Hippocampal formation (tissue), 2 donors: ENCODE measurements around the gene CDH12.

ENCODE experiments used
- DNase-seq, 2 donors: peaks; one replicate each; lab custom pipeline; 2025; lab: John Stamatoyannopoulos, UW

CDH12 gene

DNA sequence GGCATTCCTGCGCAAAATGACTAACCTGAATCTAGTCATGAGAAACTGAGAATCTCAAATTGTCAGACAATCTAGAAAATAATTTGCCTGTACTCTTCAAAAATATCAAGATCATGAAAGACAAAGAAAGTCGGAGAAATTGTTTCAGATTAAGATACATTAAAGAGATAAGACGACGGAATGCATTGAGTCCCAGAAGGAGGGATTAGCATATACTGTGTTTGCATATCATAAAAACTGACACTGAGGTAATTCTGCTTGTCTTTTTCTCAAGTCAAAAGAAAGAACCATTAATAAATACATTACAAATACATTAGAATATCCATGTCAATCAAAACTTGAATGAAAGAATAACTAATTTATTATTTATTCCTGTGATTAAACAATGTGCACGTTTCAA lies 88.4 kb downstream of the CDH12 start:
- no peak for DNase-seq

- no peak for DNase-seq
Measured at GRCh38 chr5:22757776-22758175, 95.4 kb downstream of the CDH12 start.

GRCh38 chr5:22754155-22754554 lies 99.0 kb downstream of the CDH12 start:
- no peak for DNase-seq

DNA sequence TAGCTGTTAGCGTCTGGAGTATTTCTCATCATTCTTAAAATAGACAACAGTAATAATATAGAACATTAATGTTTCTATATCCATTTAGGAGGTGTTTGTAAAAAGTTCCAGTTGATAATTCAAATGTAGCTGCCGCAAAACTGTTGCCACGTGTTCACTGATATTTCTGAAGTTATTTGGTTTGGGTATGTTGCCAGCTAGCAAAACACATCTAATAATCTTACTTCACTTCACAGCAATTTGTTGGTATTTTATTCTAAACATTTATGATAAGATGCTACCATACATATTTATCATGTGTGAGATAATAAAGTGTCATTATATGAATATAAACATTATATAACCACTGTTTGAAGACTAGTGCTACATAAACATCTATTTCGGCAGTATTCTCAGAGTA lies 101.6 kb downstream of the CDH12 start:
- no peak for DNase-seq

DNA sequence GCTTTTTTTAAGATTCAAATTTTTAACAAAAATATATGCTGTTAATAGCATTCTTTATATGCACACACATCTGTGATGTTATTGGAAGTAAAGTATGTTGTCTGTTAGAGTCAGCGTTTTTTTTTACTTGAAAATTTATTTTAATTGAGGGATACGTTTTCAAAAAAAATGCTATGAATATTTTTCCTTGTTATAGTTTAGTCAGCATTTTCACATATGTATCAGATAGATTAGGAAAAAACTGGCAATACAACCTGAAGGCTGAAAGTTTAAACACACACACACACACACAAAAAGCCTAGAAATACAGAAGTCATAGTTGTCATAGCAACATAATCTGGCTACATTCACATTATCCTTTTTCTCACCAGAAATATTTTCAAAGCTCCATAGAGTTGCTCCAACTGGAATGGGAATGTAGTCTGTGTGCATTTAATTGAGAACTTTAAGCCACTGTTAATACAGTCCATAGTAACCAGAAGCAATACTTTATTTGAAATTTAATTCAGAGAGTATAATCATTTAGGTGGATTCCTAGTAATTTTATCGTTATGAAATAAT lies 116.6 kb downstream of the CDH12 start:
- no peak for DNase-seq

GRCh38 chr5:22734907-22735306 lies 118.2 kb downstream of the CDH12 start:
- DNase-seq: no peak

DNA sequence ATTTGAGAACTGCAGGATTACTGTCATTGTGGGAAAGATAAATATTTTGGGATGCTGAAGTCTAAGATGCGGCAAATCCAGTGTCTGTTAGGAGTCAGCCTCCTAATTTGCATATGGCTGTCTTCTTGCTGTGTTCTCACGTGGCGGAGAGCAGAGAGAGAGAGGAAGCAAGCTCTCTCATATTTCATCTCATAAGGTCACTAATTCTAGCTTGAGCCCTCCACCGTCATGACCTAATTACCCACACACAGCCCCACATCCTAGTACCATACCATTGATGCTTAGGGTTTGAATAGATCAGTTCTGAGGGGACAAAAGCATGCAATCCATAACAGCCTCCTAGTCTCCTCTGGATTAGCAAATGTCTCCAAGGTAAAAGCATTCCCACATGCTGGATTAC lies 124.5 kb downstream of the CDH12 start:
- DNase-seq: no peak

- no peak for DNase-seq
Measured at GRCh38 chr5:22722491-22722890, 130.7 kb downstream of the CDH12 start.

GRCh38 chr5:22722056-22722455 lies 131.1 kb downstream of the CDH12 start:
- no peak for DNase-seq

DNA sequence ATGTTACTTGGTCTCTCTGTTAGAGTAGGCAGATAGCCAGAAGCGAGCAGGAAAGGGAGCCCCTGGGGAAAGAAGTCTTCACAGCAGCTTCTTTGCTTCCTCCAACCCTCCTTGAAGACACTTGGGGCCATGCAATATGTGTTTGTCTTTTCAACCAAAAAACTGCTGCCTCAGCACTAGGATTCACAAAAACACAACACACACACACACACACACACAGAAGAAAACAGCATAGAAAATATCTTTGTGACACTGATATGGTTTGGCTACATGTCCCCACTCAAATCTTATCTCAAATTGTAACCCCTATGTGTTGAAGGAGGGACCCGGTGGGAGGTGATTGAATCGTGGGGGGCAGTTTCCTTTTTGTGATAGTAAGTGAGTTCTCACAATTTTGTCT lies 133.3 kb downstream of the CDH12 start:
- DNase-seq: no peak

DNA sequence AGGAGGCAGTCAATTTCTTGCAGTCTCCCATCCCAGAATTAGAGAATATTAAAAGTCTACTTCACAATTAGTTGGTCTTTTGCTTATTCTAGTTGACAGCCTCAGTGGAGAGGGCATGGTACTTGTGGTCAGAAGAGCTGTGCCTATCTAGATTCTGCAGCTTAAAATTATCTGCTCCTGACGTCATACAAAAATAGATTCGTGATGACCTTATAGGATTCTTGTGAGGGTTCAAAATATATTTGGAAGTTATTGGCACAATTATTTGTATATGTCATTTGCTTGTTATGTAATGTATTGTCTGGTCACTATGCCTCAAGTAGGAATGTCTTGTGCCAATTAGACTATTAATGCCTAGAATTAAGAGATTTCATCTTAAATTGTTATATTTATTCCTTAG lies 142.5 kb downstream of the CDH12 start:
- no peak for DNase-seq

GRCh38 chr5:22709743-22710142 lies 143.4 kb downstream of the CDH12 start:
- peak in 1 of 2 donors; percentile 9 for DNase-seq

GRCh38 chr5:22708770-22709328 lies 144.3 kb downstream of the CDH12 start:
- DNase-seq: no peak

DNA sequence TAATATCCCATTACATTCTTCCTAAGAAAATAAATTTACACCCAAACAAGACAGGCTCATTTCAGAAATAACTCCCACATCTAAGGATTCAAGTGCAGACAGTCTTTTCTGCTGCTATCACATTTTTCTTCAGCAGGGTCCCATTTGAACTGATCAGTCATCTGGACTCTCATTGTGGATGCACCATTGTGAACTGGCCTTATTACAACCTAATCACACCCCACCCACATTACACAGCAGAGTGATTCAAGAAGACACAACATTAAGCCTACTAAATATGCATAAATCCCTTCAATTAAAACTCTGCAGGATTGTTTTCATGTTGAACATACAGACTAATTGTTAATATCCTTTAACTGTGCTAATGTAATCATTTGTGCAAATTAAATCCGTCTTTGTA lies 146.2 kb downstream of the CDH12 start:
- DNase-seq: no peak

DNA sequence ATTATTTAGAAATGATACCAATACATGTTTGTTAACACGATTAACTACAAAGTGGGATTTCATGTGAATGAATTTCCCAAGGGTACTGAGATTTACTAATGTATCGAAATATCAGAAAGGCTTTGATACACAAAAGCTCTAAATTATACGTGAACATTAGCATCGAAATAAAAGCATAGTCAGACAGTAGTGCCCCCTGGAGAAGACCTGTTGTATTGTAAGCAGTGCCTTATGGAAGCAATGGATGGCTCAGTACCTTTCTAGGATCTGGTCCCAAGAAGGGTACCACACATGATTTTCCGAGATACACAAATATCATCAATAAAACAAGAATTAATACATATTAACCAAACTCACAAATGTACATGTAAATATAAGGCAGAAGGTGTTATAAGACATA lies 153.8 kb downstream of the CDH12 start:
- DNase-seq: no peak

- DNase-seq: peak in 1 of 2 donors; percentile 50
Measured at GRCh38 chr5:22693121-22693520, 160.0 kb downstream of the CDH12 start.

GRCh38 chr5:22683050-22683449 lies 170.1 kb downstream of the CDH12 start:
- DNase-seq: no peak

GRCh38 chr5:22678886-22679285 lies 174.3 kb downstream of the CDH12 start:
- DNase-seq: no peak

DNA sequence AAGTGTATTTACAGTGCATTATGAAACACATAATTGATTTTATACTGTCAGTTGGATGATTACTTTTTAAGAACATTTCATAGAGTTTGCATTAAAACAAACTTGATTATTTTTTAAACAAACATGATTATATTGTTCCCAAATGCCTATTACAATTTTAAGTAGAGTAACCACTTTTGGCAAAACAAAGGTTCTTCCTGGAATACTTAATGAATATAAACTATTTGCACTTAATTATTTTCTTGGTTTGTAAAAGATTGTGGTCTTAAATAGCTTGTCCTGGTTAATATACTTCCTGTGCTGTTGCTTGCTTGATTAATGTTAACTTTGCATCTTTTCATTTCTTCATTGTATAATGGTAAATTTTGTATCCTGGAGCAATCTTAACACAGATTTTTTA lies 180.0 kb downstream of the CDH12 start:
- no peak for DNase-seq

GRCh38 chr5:22669345-22669744 lies 183.8 kb downstream of the CDH12 start:
- no peak for DNase-seq

- no peak for DNase-seq
Measured at GRCh38 chr5:22665801-22666200, 187.3 kb downstream of the CDH12 start.

DNA sequence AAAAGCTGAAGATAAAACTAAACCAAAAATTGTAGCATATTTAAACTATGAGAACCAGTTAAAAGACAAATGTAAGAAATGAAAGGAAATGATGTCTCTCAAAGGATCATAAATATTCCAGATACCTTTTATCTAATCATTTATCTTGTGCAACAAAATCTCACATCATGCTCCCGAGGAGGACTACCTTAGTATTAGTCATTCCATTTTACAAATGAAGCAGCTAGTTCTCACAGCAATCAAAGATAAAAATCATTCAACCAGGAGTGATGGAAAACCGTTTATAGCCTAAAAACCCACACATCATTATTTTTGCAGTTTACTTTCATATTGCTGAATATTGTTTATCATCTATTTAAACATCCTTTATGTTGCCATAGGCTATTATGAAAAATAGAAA lies 190.0 kb downstream of the CDH12 start:
- no peak for DNase-seq

GRCh38 chr5:22662391-22662790 lies 190.8 kb downstream of the CDH12 start:
- DNase-seq: no peak

DNA sequence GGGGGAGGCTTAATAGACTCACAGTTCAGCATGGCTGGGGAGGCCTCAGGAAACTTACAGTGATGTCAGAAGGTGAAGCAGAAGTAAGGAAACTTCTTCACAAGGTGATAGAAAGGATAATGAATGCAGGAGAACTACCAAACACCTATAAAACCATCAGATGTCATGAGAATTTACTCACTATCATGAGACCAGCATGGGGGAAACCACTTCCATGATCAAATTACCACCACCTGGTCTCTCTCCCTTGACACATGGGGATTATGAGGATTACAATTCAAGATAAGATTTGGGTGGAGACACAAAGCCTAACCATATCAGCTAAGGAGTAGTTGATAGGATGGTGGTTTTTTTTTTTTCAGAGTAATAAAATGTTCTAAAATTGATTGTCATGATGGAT lies 201.8 kb downstream of the CDH12 start:
- no peak for DNase-seq
